H1 (cell line): ENCODE data around the gene HSD17B4. TPM values are rescaled to one million over a fixed set of nuclear protein-coding genes. Genes with fewer than 3 reads are reported as not detected.

ENCODE experiments used
- CTCF ChIA-PET: fragments of 300-600 bp; sonication (Branson Sonifier 250); formaldehyde crosslinking; loops from one replicate; lab custom pipeline; 2021; ENCODE audit not compliant: partially characterized antibody; lab: Charles Lee
- POLR2A ChIA-PET: fragments of 300-600 bp; sonication (Branson Sonifier 250); formaldehyde crosslinking; loops from one replicate; lab custom pipeline; 2021; ENCODE audit warnings: inconsistent platforms; ENCODE audit not compliant: partially characterized antibody; lab: Charles Lee
- DNase-seq, 2 experiments: peaks; one replicate each; pipeline versions ENCODE4 v3.0.0 to v3.0.0-alpha.2; 2010 to 2022; ENCODE audit warnings: low spot score in 2 of 2, low read depth in 1 of 2, mixed read lengths in 1 of 2
- FAIRE-seq: peaks from 2 replicates; lab custom pipeline; 2011; peaks lifted over from hg19 to GRCh38; lab: Jason Lieb, UNC
- H2AFZ ChIP-seq: 2 replicates; pipeline ENCODE4 v1.8.1; 2012; ENCODE audit warnings: low read length, inconsistent platforms
- H2AK5ac ChIP-seq: 2 replicates; pipeline ENCODE4 v1.6.1; 2013; ENCODE audit warnings: low read depth, low read length
- H2BK120ac ChIP-seq: replicated peaks from 2 replicates; pipeline ENCODE3; 2013; ENCODE audit warnings: low read depth, low read length, inconsistent platforms
- H2BK12ac ChIP-seq: 2 replicates; pipeline ENCODE4 v1.6.1; 2013; ENCODE audit warnings: low read depth, low read length
- H2BK15ac ChIP-seq: 2 replicates; pipeline ENCODE4 v1.6.1; 2013; ENCODE audit warnings: low read length
- H2BK20ac ChIP-seq: 2 replicates; pipeline ENCODE4 v1.6.1; 2013; ENCODE audit warnings: low read length
- H2BK5ac ChIP-seq: 2 replicates; pipeline ENCODE4 v1.6.1; 2013; ENCODE audit warnings: low read depth, low read length
- H3K14ac ChIP-seq: 2 replicates; pipeline ENCODE4 v1.6.1; 2013; ENCODE audit warnings: inconsistent platforms; ENCODE audit not compliant: insufficient read length
- H3K18ac ChIP-seq: 2 replicates; pipeline ENCODE4 v1.6.1; 2013; ENCODE audit warnings: low read length; ENCODE audit errors: extremely low read depth
- H3K23ac ChIP-seq: 2 replicates; pipeline ENCODE4 v1.6.1; 2013; ENCODE audit warnings: inconsistent platforms; ENCODE audit not compliant: insufficient read length
- H3K23me2 ChIP-seq: 2 replicates; pipeline ENCODE4 v1.6.1; 2013; ENCODE audit warnings: low read depth, low read length
- H3K27ac ChIP-seq: 2 replicates; pipeline ENCODE4 v1.6.1; 2011; ENCODE audit warnings: low read depth, low read length, inconsistent platforms
- H3K27me3 ChIP-seq, 4 experiments: replicated peaks in 1 of 4; 1 replicate in 1 of 4; 2 replicates in 3 of 4; pipeline versions ENCODE4 v1.6.1 to v1.8.1; 2011 to 2013; ENCODE audit warnings: low read length in 3 of 4, mild to moderate bottlenecking in 3 of 4, inconsistent platforms in 2 of 4, mixed read lengths in 2 of 4, moderate library complexity in 1 of 4; ENCODE audit not compliant: control insufficient read depth in 3 of 4, insufficient read depth in 3 of 4; ENCODE audit errors: extremely low read depth in 1 of 4
- H3K36me3 ChIP-seq, 4 experiments: 2 replicates each; pipeline versions ENCODE4 v1.6.1 to v1.8.1; 2011 to 2013; ENCODE audit warnings: mild to moderate bottlenecking in 4 of 4, low read length in 3 of 4, moderate library complexity in 2 of 4, control low read depth in 1 of 4, inconsistent platforms in 1 of 4; ENCODE audit not compliant: insufficient read depth in 4 of 4, control insufficient read depth in 2 of 4
- H3K4ac ChIP-seq: replicated peaks from 2 replicates; pipeline ENCODE3; 2013; ENCODE audit warnings: low read length, low read depth, mixed read lengths, inconsistent platforms; ENCODE audit not compliant: insufficient read length
- H3K4me1 ChIP-seq, 4 experiments: replicated peaks in 1 of 4; 1 replicate in 1 of 4; 2 replicates in 3 of 4; pipeline versions ENCODE4 v1.6.1 to v1.8.1; 2011 to 2013; ENCODE audit warnings: low read length in 3 of 4, inconsistent platforms in 2 of 4, mixed read lengths in 1 of 4; ENCODE audit not compliant: insufficient read depth in 4 of 4, control insufficient read depth in 3 of 4
- H3K4me2 ChIP-seq, 2 experiments: 2 replicates each; pipeline versions ENCODE4 v1.6.1 to v1.8.1; 2011 to 2013; ENCODE audit warnings: low read depth in 2 of 2, low read length in 2 of 2, control low read depth in 1 of 2, inconsistent platforms in 1 of 2, mild to moderate bottlenecking in 1 of 2; ENCODE audit not compliant: insufficient read depth in 1 of 2
- H3K4me3 ChIP-seq, 4 experiments: fragments of 200-600, 300-600 bp in 1 of 4; sonication (generic), shearing (Covaris generic), sonication (Bioruptor Twin) in 1 of 4; 2 replicates each; pipeline versions ENCODE4 v1.5.1 to v1.8.1; 2011 to 2016; ENCODE audit warnings: low read length in 4 of 4, low read depth in 3 of 4, control low read depth in 2 of 4, inconsistent platforms in 2 of 4, mild to moderate bottlenecking in 2 of 4, mixed read lengths in 1 of 4, moderate library complexity in 1 of 4; ENCODE audit not compliant: insufficient read depth in 2 of 4; ENCODE audit errors: extremely low read depth in 1 of 4
- H3K56ac ChIP-seq: replicated peaks from 2 replicates; pipeline ENCODE3; 2013; ENCODE audit warnings: low read depth, mild to moderate bottlenecking, mixed read lengths, low read length, inconsistent platforms; ENCODE audit not compliant: insufficient read length
- H3K79me1 ChIP-seq: 2 replicates; pipeline ENCODE4 v1.6.1; 2013; ENCODE audit warnings: low read depth, low read length, control low read depth
- H3K79me2 ChIP-seq, 2 experiments: 2 replicates each; pipeline versions ENCODE4 v1.6.1 to v1.8.1; 2012 to 2013; ENCODE audit warnings: low read length in 2 of 2, mild to moderate bottlenecking in 2 of 2, inconsistent platforms in 1 of 2; ENCODE audit not compliant: insufficient read depth in 2 of 2, control insufficient read depth in 1 of 2
- H3K9ac ChIP-seq, 4 experiments: replicated peaks in 1 of 4; 1 replicate in 1 of 4; 2 replicates in 3 of 4; pipeline versions ENCODE4 v1.6.1 to v1.8.1; 2011 to 2013; ENCODE audit warnings: low read depth in 3 of 4, low read length in 3 of 4, control low read depth in 2 of 4, mild to moderate bottlenecking in 2 of 4, moderate library complexity in 2 of 4, inconsistent platforms in 1 of 4; ENCODE audit errors: extremely low read depth in 1 of 4
- H3K9me3 ChIP-seq, 2 experiments: 2 replicates each; pipeline versions ENCODE4 v1.6.1 to v1.8.1; 2012 to 2013; ENCODE audit warnings: mild to moderate bottlenecking in 2 of 2, moderate library complexity in 2 of 2, control low read depth in 1 of 2, inconsistent platforms in 1 of 2, low read depth in 1 of 2, low read length in 1 of 2, mixed read lengths in 1 of 2; ENCODE audit not compliant: insufficient read depth in 2 of 2
- H4K20me1 ChIP-seq, 2 experiments: replicated peaks in 1 of 2; 2 replicates each; pipeline versions ENCODE3 to v1.8.1; 2011 to 2013; ENCODE audit warnings: inconsistent platforms in 2 of 2, low read length in 2 of 2, mild to moderate bottlenecking in 1 of 2; ENCODE audit not compliant: insufficient read depth in 2 of 2, control insufficient read depth in 1 of 2
- H4K5ac ChIP-seq: 2 replicates; pipeline ENCODE4 v1.6.1; 2013; ENCODE audit warnings: low read length, low read depth, mixed read lengths, inconsistent platforms; ENCODE audit not compliant: insufficient read length
- H4K8ac ChIP-seq: 2 replicates; pipeline ENCODE4 v1.8.0; 2013; ENCODE audit warnings: mild to moderate bottlenecking, moderate library complexity, low read length, inconsistent platforms; ENCODE audit not compliant: insufficient read depth; ENCODE audit errors: extremely low read depth
- H4K91ac ChIP-seq: replicated peaks from 2 replicates; pipeline ENCODE3; 2013; ENCODE audit warnings: low read length, mixed read lengths, inconsistent platforms; ENCODE audit not compliant: insufficient read length
- BCL11A ChIP-seq, 2 experiments: IDR thresholded peaks; one replicate each; pipeline ENCODE4 v1.6.1; 2011; ENCODE audit warnings: low read depth in 2 of 2, low read length in 2 of 2, mild to moderate bottlenecking in 2 of 2
- CBX5 ChIP-seq: fragments of 300-800, 300-1000 bp; sonication (generic); IDR thresholded peaks from 2 replicates; pipeline ENCODE4 v1.7.1; 2016; ENCODE audit warnings: antibody characterized with exemption, low read length, low read depth
- FOSL1 ChIP-seq: IDR thresholded peaks from 2 replicates; pipeline ENCODE4 v1.6.1; 2011; ENCODE audit warnings: mild to moderate bottlenecking, low read depth, low read length, moderate library complexity; ENCODE audit not compliant: insufficient read depth
- GTF2F1 ChIP-seq: IDR thresholded peaks from 2 replicates; pipeline ENCODE4 v1.6.1; 2012; ENCODE audit warnings: low read depth, low read length, improper control_type of control experiment, borderline replicate concordance
- NANOG ChIP-seq: IDR thresholded peaks from 2 replicates; pipeline ENCODE4 v1.6.1; 2011; ENCODE audit warnings: low read length, low read depth, mild to moderate bottlenecking, inconsistent platforms; ENCODE audit not compliant: insufficient read depth, poor library complexity, severe bottlenecking
- RXRA ChIP-seq: IDR thresholded peaks from 2 replicates; pipeline ENCODE4 v1.6.1; 2011; ENCODE audit warnings: low read depth, mild to moderate bottlenecking, low read length, moderate library complexity; ENCODE audit not compliant: insufficient read depth
- SRF ChIP-seq: IDR thresholded peaks from 2 replicates; pipeline ENCODE4 v1.6.1; 2011; ENCODE audit warnings: mild to moderate bottlenecking, low read depth, low read length, moderate library complexity
- TAF7 ChIP-seq: optimal IDR thresholded peaks from 2 replicates; pipeline ENCODE3; 2011; ENCODE audit warnings: low read depth, mild to moderate bottlenecking, inconsistent platforms, low read length, moderate library complexity, borderline replicate concordance
- TBP ChIP-seq: IDR thresholded peaks from 2 replicates; pipeline ENCODE4 v1.6.1; 2011; ENCODE audit warnings: low read depth, low read length, improper control_type of control experiment
- TCF12 ChIP-seq: IDR thresholded peaks from 2 replicates; pipeline ENCODE4 v1.6.1; 2011; ENCODE audit warnings: low read depth, mild to moderate bottlenecking, low read length
- YY1 ChIP-seq: IDR thresholded peaks from 2 replicates; pipeline ENCODE4 v1.6.1; 2011; ENCODE audit warnings: low read depth, mild to moderate bottlenecking, low read length
- ZNF274 ChIP-seq: IDR thresholded peaks from 2 replicates; pipeline ENCODE4 v1.7.0; 2012; ENCODE audit warnings: low read length, borderline replicate concordance; ENCODE audit errors: extremely low read depth
- WGBS, 2 experiments: shearing (Covaris generic) in 1 of 2; methylation state at CpG; one replicate each; pipeline versions ENCODE4 v1.1.6 to v1.1.7; 2013 to 2015; ENCODE audit warnings: low lambda C conversion rate in 2 of 2, mixed read lengths in 2 of 2, inconsistent platforms in 1 of 2, low coverage in 1 of 2, missing lambda C conversion rate in 1 of 2; ENCODE audit not compliant: insufficient replicate concordance in 2 of 2, insufficient coverage in 1 of 2, insufficient read length in 1 of 2; ENCODE audit errors: extremely low coverage in 1 of 2, missing lambda C conversion rate in 1 of 2; 5-methylcytosine and 5-hydroxymethylcytosine counted together
- polyA plus RNA-seq, 7 experiments: library from polyadenylated mRNA; depleted of rRNA in 3 of 7; stranded (reverse) in 5 of 7; unstranded in 2 of 7; fragments of >200 nt in 5 of 7; fragments of 200-250 nt in 2 of 7; gene quantifications; 1 replicate in 5 of 7; 2 replicates in 1 of 7; 4 replicates in 1 of 7; pipeline versions ENCODE4 v1.2.1 to v1.2.3, GENCODE V29; 2011 to 2013; ENCODE audit warnings: missing spikeins in 2 of 7, mixed read lengths in 2 of 7
- total RNA-seq: library from RNA; stranded (reverse); fragmentation: NEBNext Ultra II Directional; extraction: Animal tissue kit (Norgen Biotek cat#: 25700); gene quantifications from 2 replicates; pipeline ENCODE4 v1.2.1, GENCODE V29; 2021
- TF ChIP-seq, protein P1 (sequence below): IDR thresholded peaks from 2 replicates; pipeline ENCODE4 v1.6.1; 2011; ENCODE audit warnings: low read depth, mild to moderate bottlenecking, low read length; ENCODE audit not compliant: insufficient read depth

HSD17B4 gene
- total and polyA plus RNA-seq, 2 of the 8 experiments (the other 6 are each of a cell fraction or from before 2014, with no cell fraction given), result 305 to 369 TPM

GRCh38 chr5:119426057-119426456 lies 26.2 kb upstream of the HSD17B4 start:
- H3K23me2 ChIP-seq, result no peaks in the 10 kb centered on the region
- ChIA-PET CTCF (interaction anchor here (1.4 kb wide), 2 partner anchors 9 to 14 kb away, joined by 6 read pairs; no protein-coding TSS in a partner anchor), POLR2A (no interaction called here)
- H2AK5ac ChIP-seq, result no peak overlapping the region
- H4K91ac ChIP-seq, result no peak overlapping the region
- H3K23ac ChIP-seq, result no peak overlapping the region
- no peak for TF ChIP-seq TAF7
- TF ChIP-seq BCL11A (IDR thresholded peaks at IDR 0.05; ENCODE audit: low read depth in 2 of 2, low read length in 2 of 2), result no peak
- no peak for TF ChIP-seq CBX5
- no peak for TF ChIP-seq GTF2F1
- TF ChIP-seq SRF, result no peak
- no peak for TF ChIP-seq TBP
- TF ChIP-seq YY1, result no peak
- no peak for TF ChIP-seq RXRA
- TF ChIP-seq FOSL1, result no peak
- no peak for TF ChIP-seq TCF12
- no peak for TF ChIP-seq ZNF274
- TF ChIP-seq NANOG, result no peak
- TF ChIP-seq, protein P1, sequence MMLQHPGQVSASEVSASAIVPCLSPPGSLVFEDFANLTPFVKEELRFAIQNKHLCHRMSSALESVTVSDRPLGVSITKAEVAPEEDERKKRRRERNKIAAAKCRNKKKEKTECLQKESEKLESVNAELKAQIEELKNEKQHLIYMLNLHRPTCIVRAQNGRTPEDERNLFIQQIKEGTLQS, result no peak
- H3K9me3 ChIP-seq, result no peaks in the 10 kb centered on the region
- H3K4me3 ChIP-seq, result no peak overlapping the region
- H2BK5ac ChIP-seq, result no peak overlapping the region
- H3K27ac ChIP-seq, result no peak overlapping the region
- H3K79me2 ChIP-seq, result no peaks in the 10 kb centered on the region
- no peak overlapping the region for H2BK120ac ChIP-seq
- no peak overlapping the region for H4K8ac ChIP-seq
- no peaks in the 10 kb centered on the region for H4K20me1 ChIP-seq
- no peak overlapping the region for H2AFZ ChIP-seq
- DNase-seq (no peak), FAIRE-seq (no peak)
- H3K79me1 ChIP-seq, result no peaks in the 10 kb centered on the region
- H3K4me1 ChIP-seq, result no peaks in the 10 kb centered on the region
- WGBS, 2 experiments, result 94% methylated on average over 3 of the region's 3 CpGs; no CpG with 5 or more reads in 1 of the 2 experiments
- H3K4me2 ChIP-seq, result no peak overlapping the region
- no peak overlapping the region for H2BK12ac ChIP-seq
- H3K36me3 ChIP-seq, result no peaks in the 10 kb centered on the region
- no peak overlapping the region for H3K9ac ChIP-seq
- H3K27me3 ChIP-seq, result no peaks in the 10 kb centered on the region
- H2BK15ac ChIP-seq, result no peak overlapping the region
- no peak overlapping the region for H3K56ac ChIP-seq
- H4K5ac ChIP-seq, result no peak overlapping the region
- H3K18ac ChIP-seq, result no peak overlapping the region
- H3K4ac ChIP-seq, result no peak overlapping the region
- no peak overlapping the region for H3K14ac ChIP-seq
- H2BK20ac ChIP-seq, result no peak overlapping the region
